DND-41 (cell line): ENCODE data around the gene TRAM2.

Source experiments
- ATAC-seq: fragments of 200-7000 bp; cut with Tn5 transposase; 3 replicates; pipeline ENCODE4 v1.9.1; 2021; ENCODE audit warnings: low read depth; ENCODE audit not compliant: insufficient read depth
- DNase-seq: peaks from one replicate; pipeline ENCODE4 v3.0.0-alpha.2; 2020
- H2AFZ ChIP-seq: 2 replicates; pipeline ENCODE4 v1.6.0; 2012; ENCODE audit warnings: low read depth, low read length
- H3K27ac ChIP-seq: 2 replicates; pipeline ENCODE4 v1.5.1; 2012; ENCODE audit warnings: low read length, inconsistent platforms
- H3K27me3 ChIP-seq: fragments of 200-600 bp; sonication (generic); 2 replicates; pipeline ENCODE4 v1.6.0; 2012; ENCODE audit warnings: low read length, mild to moderate bottlenecking, inconsistent platforms; ENCODE audit not compliant: insufficient read depth, poor library complexity
- H3K36me3 ChIP-seq: 2 replicates; pipeline ENCODE4 v1.5.1; 2012; ENCODE audit warnings: low read length, inconsistent platforms; ENCODE audit not compliant: insufficient read depth
- H3K4me1 ChIP-seq: 2 replicates; pipeline ENCODE4 v1.5.1; 2012; ENCODE audit warnings: mild to moderate bottlenecking, low read length; ENCODE audit not compliant: insufficient read depth
- H3K4me2 ChIP-seq: 2 replicates; pipeline ENCODE4 v1.6.0; 2012; ENCODE audit warnings: mild to moderate bottlenecking, moderate library complexity, low read length, inconsistent platforms; ENCODE audit not compliant: insufficient read depth
- H3K4me3 ChIP-seq, 2 experiments: fragments of 200-600 bp in 1 of 2; shearing (Covaris generic) in 1 of 2; 2 replicates each; pipeline ENCODE4 v1.5.1; 2012 to 2016; ENCODE audit warnings: inconsistent platforms in 2 of 2, low read length in 2 of 2, mild to moderate bottlenecking in 2 of 2, low read depth in 1 of 2, moderate library complexity in 1 of 2
- H3K79me2 ChIP-seq: 2 replicates; pipeline ENCODE4 v1.6.0; 2012; ENCODE audit warnings: low read length, inconsistent platforms; ENCODE audit not compliant: insufficient read depth
- H3K9ac ChIP-seq: 2 replicates; pipeline ENCODE4 v1.6.0; 2012; ENCODE audit warnings: low read depth, mild to moderate bottlenecking, inconsistent platforms, low read length, moderate library complexity
- H3K9me3 ChIP-seq: 2 replicates; pipeline ENCODE4 v1.5.1; 2012; ENCODE audit warnings: low read length, moderate library complexity, mild to moderate bottlenecking, inconsistent platforms; ENCODE audit not compliant: insufficient read depth, severe bottlenecking
- H4K20me1 ChIP-seq: 2 replicates; pipeline ENCODE4 v1.6.0; 2012; ENCODE audit warnings: low read length; ENCODE audit not compliant: insufficient read depth
- EZH2 ChIP-seq: IDR thresholded peaks from 3 replicates; pipeline ENCODE4 v1.6.1; 2012; ENCODE audit warnings: borderline replicate concordance, low read depth, mild to moderate bottlenecking, moderate library complexity, low read length, inconsistent platforms; ENCODE audit not compliant: severe bottlenecking
- TF ChIP-seq, protein P1 (sequence below): IDR thresholded peaks from 2 replicates; pipeline ENCODE4 v1.5.1; 2012; ENCODE audit warnings: borderline replicate concordance, low read length, moderate library complexity, mild to moderate bottlenecking; ENCODE audit not compliant: poor library complexity, severe bottlenecking; ENCODE audit errors: extremely low read depth

TRAM2 gene

DNA sequence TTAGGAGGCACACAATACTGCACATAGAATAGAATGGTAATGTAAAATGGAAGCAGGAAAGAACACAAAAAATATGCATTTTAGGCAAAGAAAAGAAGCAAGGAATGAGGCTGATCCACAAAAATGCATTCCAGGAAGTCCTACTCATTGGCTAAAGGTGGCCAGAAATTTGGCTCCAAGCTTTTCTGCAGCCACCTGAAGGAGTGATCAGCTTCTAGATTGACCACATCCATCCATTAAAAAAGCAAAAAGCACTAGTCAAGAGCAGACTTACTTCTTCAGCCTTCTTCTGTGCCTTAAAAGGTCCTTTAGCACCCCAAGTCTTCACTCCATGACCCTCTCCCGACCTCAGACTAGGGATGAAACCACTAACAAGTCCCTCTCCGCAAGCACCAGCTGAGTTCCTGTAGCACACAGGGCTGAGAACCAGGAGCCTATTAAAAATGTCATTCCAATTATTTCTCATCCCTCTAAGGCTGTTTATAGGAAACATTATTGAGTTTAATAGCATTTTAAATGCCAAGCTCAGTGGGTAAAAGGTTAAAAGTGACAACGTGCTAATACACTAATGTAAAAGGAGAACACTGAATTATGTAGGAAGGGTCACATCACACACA lies 36.5 kb downstream of the TRAM2 start:
- DNase-seq: no peak
- Histone ChIP-seq H3K9ac (no peak overlapping the region), H3K27ac (peak overlapping the region; percentile 42), H3K9me3 (no peaks in the 10 kb centered on the region), H3K36me3 (no peaks in the 10 kb centered on the region), H3K4me3 (no peak overlapping the region), H2AFZ (no peak overlapping the region), H3K27me3 (no peaks in the 10 kb centered on the region), H3K4me2 (no peak overlapping the region), H3K79me2 (peaks cover 49% of the 10 kb centered on the region), H4K20me1 (0 out of 2 replicates have a peak, but pooled peaks cover 1% of the 10 kb centered on the region), H3K4me1 (peaks cover 57% of the 10 kb centered on the region)
- no peak for TF ChIP-seq EZH2
- no peak for ATAC-seq

DNA sequence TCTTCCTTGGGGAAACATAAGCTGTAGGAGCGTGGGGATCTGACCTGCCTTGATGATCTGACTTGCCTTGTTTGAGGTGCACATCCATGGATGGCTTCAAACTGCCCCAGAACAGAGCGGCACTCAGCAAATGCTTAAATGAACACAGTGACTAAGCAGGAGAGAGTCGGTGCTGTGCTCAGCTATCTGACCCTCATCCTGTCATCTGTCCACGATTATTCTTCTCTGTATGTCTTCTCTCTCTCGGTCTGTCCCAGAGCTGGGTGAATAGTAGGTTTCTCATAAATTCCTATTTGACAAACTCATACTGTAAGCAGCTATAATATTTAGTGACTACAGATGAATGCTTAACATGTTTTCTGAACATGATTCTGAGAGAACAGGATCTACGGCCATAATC lies 37.3 kb downstream of the TRAM2 start:
- H3K4me1 ChIP-seq: peaks cover 65% of the 10 kb centered on the region

DNA sequence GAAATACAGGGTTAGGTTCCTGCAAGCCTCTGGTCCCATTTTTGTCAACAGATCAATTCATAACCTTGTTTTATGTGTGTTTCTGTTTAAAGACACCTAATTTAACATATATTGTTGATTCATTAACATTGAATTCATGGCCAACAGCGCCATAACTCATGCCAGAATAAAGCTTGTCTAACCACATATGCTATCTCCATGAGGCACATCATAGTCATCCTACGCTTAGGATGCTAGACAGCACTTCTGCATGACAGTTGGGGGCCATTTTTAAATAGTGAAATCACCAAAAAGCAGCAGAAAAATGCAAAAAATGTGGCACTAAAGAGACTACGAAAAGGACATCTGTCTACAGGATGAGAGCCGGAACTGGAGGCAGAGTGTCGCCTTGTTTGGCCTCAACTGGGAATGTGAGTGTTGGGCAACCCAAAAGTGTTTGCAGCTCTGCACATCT lies 37.9 kb downstream of the TRAM2 start:
- ATAC-seq: no peak
- peaks cover 72% of the 10 kb centered on the region for H3K4me1 ChIP-seq
- H3K9ac ChIP-seq: peak overlapping the region; percentile 44; the same call in 1 of the 2 replicates
- H3K27ac ChIP-seq: peak overlapping the region; percentile 89
- H3K9me3 ChIP-seq: no peaks in the 10 kb centered on the region
- no peaks in the 10 kb centered on the region for H4K20me1 ChIP-seq
- no peak overlapping the region for H2AFZ ChIP-seq
- H3K79me2 ChIP-seq: peaks cover 41% of the 10 kb centered on the region
- no peak overlapping the region for H3K4me3 ChIP-seq
- no peak for DNase-seq
- no peaks in the 10 kb centered on the region for H3K27me3 ChIP-seq
- TF ChIP-seq, protein P1, sequence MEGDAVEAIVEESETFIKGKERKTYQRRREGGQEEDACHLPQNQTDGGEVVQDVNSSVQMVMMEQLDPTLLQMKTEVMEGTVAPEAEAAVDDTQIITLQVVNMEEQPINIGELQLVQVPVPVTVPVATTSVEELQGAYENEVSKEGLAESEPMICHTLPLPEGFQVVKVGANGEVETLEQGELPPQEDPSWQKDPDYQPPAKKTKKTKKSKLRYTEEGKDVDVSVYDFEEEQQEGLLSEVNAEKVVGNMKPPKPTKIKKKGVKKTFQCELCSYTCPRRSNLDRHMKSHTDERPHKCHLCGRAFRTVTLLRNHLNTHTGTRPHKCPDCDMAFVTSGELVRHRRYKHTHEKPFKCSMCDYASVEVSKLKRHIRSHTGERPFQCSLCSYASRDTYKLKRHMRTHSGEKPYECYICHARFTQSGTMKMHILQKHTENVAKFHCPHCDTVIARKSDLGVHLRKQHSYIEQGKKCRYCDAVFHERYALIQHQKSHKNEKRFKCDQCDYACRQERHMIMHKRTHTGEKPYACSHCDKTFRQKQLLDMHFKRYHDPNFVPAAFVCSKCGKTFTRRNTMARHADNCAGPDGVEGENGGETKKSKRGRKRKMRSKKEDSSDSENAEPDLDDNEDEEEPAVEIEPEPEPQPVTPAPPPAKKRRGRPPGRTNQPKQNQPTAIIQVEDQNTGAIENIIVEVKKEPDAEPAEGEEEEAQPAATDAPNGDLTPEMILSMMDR: no peak
- no peak for TF ChIP-seq EZH2
- H3K4me2 ChIP-seq: peak overlapping the region; percentile 56
- no peaks in the 10 kb centered on the region for H3K36me3 ChIP-seq

More for the DNA sequence above, 37.3 kb downstream of the TRAM2 start:
- Histone ChIP-seq H2AFZ (no peak overlapping the region), H3K79me2 (peaks cover 41% of the 10 kb centered on the region), H4K20me1 (no peaks in the 10 kb centered on the region), H3K4me2 (no peak overlapping the region), H3K9ac (no peak overlapping the region), H3K27ac (peak overlapping the region; percentile 89), H3K4me3 (no peak overlapping the region), H3K27me3 (no peaks in the 10 kb centered on the region), H3K9me3 (no peaks in the 10 kb centered on the region), H3K36me3 (no peaks in the 10 kb centered on the region)
- DNase-seq (no peak), ATAC-seq (no peak)
- TF ChIP-seq, protein P1: no peak
- no peak for TF ChIP-seq EZH2

DNA sequence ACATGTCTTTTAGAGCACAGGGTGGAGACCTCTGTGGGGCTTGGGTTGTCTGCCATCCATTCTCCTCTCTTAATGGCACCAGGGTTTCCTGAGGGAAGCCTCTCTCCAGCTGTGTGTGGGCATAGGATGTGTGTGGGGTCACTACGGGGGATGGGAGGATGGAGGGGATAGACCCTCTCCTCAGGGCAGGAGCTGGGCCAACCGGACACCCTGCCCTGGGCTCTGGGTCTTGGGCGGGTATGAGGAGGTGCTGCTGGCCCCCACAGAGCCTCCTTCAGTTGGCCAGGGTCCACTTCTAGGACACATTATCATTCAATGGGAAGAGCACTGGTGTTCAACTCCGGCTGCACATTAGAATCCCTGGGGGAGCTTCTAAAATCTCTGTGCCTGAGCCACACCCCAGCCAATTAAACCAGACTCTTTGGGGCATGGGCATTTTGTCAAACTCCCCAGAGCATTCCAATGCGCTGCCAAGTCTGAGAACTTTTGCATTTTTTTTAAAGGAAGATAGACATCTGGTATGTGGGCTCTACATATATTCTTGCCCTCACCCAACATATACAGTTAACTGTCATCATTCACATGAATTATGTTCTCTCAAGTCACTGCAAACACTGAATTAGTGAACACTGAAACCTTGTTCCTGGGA lies 38.5 kb downstream of the TRAM2 start:
- peaks cover 73% of the 10 kb centered on the region for H3K4me1 ChIP-seq
- peaks cover 3% of the 10 kb centered on the region; the same call in 1 of the 2 replicates for H3K36me3 ChIP-seq

More for the DNA sequence above, 38.5 kb downstream of the TRAM2 start:
- no peak for TF ChIP-seq EZH2
- TF ChIP-seq, protein P1: no peak
- H3K9me3 ChIP-seq: no peaks in the 10 kb centered on the region
- 0 out of 2 replicates have a peak overlapping the region, but pooled peaks have one; percentile 36 for H2AFZ ChIP-seq
- peaks cover 39% of the 10 kb centered on the region for H3K79me2 ChIP-seq
- H3K27me3 ChIP-seq: no peaks in the 10 kb centered on the region
- H3K4me2 ChIP-seq: peak overlapping the region; percentile 56
- peak overlapping the region in 1 of 2 experiments; percentile 44; a peak in 2 of 4 replicates for H3K4me3 ChIP-seq
- ATAC-seq (no peak), DNase-seq (no peak)
- peak overlapping the region; percentile 44 for H3K9ac ChIP-seq
- peak overlapping the region; percentile 89 for H3K27ac ChIP-seq
- no peaks in the 10 kb centered on the region for H4K20me1 ChIP-seq
